Kidney epithelial cell (primary cell): ENCODE data around the gene RBP4. TPM values are rescaled to one million over a fixed set of nuclear protein-coding genes. Genes with fewer than 3 reads are reported as not detected.

Source experiments
- DNase-seq: peaks from one replicate; pipeline ENCODE4 v3.0.0-alpha.2; 2010; ENCODE audit warnings: low read depth
- H3K27me3 ChIP-seq: 2 replicates; pipeline ENCODE4 v1.6.0; 2011; ENCODE audit warnings: low read length; ENCODE audit not compliant: control insufficient read depth, insufficient read depth
- H3K36me3 ChIP-seq: 2 replicates; pipeline ENCODE4 v1.5.1; 2011; ENCODE audit warnings: low read length; ENCODE audit not compliant: control insufficient read depth, insufficient read depth
- H3K4me3 ChIP-seq: 2 replicates; pipeline ENCODE4 v1.5.1; 2011; ENCODE audit warnings: low read depth, mild to moderate bottlenecking, control low read depth, low read length
- total RNA-seq: library from RNA; depleted of rRNA; stranded (reverse); fragments of >200 nt; gene quantifications from 2 replicates; pipeline ENCODE4 v1.2.3, GENCODE V29; 2015
- TF ChIP-seq, protein P1 (sequence below): IDR thresholded peaks from 2 replicates; pipeline ENCODE4 v1.5.1; 2011; ENCODE audit warnings: mild to moderate bottlenecking, moderate library complexity, low read length, control low read depth, inconsistent platforms; ENCODE audit not compliant: insufficient read depth, poor library complexity, severe bottlenecking

RBP4 gene
- total RNA-seq, 1 donor from 2014 or later, result not detected

DNA sequence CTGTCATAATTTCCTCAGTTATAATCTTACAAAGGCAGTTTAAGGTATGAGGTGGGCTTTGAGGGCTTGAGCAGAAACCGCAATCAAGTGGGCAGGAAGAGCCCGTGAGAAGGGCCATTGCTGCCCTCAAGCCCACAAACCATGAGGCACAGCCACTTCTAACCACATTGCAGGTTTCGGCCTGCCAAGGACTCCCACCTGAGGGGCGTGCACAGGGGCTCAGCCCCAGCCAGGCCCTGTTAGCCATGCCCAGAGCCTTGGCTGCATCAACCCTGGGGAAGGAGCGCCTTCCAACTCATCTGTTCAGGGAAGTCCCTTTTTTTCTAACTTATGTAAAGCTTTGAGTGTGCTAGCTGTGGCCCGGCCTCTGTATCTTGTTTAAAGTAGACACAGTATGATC, 40.5 kb downstream of the RBP4 start:
- DNase-seq, result no peak
- Histone ChIP-seq H3K36me3 (no peaks in the 10 kb centered on the region), H3K27me3 (peaks cover 4% of the 10 kb centered on the region), H3K4me3 (no peak overlapping the region)
- TF ChIP-seq, protein P1, sequence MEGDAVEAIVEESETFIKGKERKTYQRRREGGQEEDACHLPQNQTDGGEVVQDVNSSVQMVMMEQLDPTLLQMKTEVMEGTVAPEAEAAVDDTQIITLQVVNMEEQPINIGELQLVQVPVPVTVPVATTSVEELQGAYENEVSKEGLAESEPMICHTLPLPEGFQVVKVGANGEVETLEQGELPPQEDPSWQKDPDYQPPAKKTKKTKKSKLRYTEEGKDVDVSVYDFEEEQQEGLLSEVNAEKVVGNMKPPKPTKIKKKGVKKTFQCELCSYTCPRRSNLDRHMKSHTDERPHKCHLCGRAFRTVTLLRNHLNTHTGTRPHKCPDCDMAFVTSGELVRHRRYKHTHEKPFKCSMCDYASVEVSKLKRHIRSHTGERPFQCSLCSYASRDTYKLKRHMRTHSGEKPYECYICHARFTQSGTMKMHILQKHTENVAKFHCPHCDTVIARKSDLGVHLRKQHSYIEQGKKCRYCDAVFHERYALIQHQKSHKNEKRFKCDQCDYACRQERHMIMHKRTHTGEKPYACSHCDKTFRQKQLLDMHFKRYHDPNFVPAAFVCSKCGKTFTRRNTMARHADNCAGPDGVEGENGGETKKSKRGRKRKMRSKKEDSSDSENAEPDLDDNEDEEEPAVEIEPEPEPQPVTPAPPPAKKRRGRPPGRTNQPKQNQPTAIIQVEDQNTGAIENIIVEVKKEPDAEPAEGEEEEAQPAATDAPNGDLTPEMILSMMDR, result no peak

DNA sequence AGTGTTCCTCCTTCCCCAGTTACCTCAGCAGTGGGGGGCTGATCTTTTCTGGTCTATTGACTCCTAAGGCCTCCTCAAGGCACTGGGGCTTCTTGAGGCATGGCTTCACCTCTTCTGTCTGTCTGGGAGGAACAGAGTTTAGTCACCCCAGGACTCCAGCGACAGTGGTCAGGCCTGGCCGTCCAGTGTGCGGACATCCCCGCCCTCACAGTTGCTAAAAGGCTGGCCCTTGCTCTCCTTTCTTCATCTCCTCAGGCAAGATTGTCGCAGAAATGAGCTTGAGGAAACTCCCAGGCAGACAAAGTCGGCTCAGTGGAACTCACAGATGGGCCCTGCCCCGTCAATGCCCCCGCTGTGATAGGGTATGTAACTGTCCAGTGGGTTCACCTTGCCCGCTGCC, 41.5 kb downstream of the RBP4 start:
- TF ChIP-seq, protein P1, result no peak
- Histone ChIP-seq H3K4me3 (no peak overlapping the region), H3K36me3 (no peaks in the 10 kb centered on the region), H3K27me3 (peaks cover 4% of the 10 kb centered on the region)
- no peak for DNase-seq

DNA sequence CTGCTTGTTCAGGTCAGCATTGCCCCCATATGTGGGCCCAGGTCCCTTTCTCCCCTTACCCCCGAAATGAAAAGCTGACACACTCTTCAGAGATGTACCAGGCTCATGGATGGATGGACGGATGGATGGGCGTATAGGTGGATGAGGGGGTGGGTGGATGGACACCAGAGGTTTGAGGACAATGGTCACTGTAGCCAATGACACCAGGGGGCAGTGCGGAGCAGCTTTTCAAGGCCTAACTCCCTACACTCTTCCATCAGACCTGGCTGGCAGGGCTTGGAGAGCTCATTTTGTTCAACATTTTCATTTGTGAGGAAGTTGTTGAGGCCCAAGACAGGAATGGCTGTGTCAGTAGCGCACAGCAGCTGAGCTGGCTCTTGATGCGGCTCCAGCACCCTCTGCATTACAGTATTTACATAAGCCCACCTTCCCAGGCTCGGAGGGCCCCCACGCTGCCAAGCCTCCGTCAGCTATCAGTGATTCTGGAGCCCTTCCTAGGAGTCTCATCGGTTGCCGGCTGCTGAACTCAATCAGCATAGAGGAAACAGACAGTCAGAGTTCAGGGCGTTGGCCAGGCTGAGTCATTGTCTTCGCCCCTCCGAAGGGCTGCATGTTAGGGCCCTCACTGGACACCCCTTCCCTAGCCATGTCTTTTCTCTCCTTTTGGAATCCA, 46.1 kb downstream of the RBP4 start:
- DNase-seq, result no peak
- Histone ChIP-seq H3K4me3 (no peak overlapping the region), H3K27me3 (peaks cover 4% of the 10 kb centered on the region), H3K36me3 (no peaks in the 10 kb centered on the region)
- TF ChIP-seq, protein P1, result peak; percentile 71

DNA sequence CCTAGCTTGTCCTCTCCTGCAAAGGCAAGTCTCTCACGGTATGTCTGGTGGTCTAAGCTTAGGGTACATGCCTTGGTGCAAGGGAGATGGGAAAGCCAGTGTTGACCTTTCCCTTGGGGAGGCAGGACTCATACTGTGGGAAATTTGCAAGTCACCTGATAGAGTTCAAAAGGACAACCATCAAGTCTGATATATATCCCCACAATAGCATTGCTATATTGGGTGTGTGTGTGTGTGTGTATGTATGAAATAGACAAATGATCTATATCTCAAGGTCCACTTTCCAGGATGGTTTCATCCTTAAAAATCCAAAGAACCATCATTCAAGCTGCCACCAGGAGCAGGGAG, 46.7 kb downstream of the RBP4 start:
- Histone ChIP-seq H3K36me3 (no peaks in the 10 kb centered on the region), H3K4me3 (no peak overlapping the region), H3K27me3 (peaks cover 4% of the 10 kb centered on the region)
- TF ChIP-seq, protein P1, result no peak
- no peak for DNase-seq

DNA sequence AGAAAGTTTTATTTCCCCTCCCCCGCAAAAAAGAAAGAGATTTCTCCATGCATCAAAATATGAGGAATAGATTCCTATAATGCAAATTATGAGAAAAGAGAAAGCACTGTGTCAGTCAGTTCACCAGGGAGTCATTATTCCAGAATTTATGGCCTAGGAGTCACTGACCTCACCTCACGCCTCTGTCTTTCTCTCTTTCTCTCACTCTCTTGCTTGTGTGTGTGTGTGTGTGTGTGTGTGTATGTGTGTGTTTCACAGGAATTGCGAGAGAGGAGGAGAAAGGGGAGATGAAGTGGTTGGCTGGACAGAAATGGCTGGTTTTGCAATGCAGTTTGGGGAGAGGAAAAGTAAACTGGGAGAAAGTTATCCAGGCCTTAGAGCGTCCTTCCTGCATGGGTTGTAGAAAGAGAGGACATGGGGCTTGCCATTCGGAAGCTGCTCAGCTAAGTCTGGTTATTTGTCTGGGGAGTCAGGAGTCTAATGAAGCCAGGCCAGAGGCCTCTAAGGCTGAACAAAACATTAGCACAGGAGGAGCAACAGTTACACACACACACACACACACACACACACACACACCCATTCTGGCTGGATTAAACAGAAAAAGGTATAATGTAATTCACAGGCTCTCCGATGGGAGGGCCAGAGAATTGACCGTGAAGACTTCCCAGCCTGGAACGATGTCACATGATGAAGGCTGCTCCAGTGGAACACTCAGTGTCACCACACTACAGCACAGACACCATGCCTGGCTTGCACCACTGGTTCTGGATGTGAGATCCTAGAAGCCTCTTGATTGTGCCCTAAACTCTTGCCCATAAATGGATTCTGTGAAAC, 47.3 kb downstream of the RBP4 start:
- TF ChIP-seq, protein P1, result no peak
- Histone ChIP-seq H3K36me3 (no peaks in the 10 kb centered on the region), H3K27me3 (peaks cover 4% of the 10 kb centered on the region), H3K4me3 (no peak overlapping the region)
- no peak for DNase-seq
